Astrocyte (in vitro differentiated cells and primary cell): ENCODE data around the gene TAOK2.

ENCODE experiments used
- CTCF ChIP-seq: IDR thresholded peaks from 2 replicates; pipeline ENCODE4 v1.5.1; 2011; ENCODE audit warnings: low read depth, mild to moderate bottlenecking, inconsistent platforms, low read length, moderate library complexity; ENCODE audit not compliant: insufficient read depth
- EZH2 ChIP-seq: IDR thresholded peaks from 2 replicates; pipeline ENCODE4 v1.6.1; 2012; ENCODE audit warnings: mild to moderate bottlenecking, low read length, inconsistent platforms; ENCODE audit not compliant: insufficient read depth

- TF ChIP-seq CTCF: no peak
- no peak for TF ChIP-seq EZH2
Measured at GRCh38 chr16:30024451-30024850, 50.8 kb downstream of the TAOK2 start.
